SK-N-MC (cell line): ENCODE measurements around the gene HBS1L.

Source experiments
- DNase-seq: peaks from one replicate; pipeline ENCODE4 v3.0.0-alpha.2; 2011; ENCODE audit warnings: low read depth, low spot score
- H3K27ac ChIP-seq: fragments of 200-600 bp; sonication (generic); 2 replicates; pipeline ENCODE4 v1.5.1; 2016; ENCODE audit warnings: mixed run types
- H3K36me3 ChIP-seq: fragments of 200-600 bp; sonication (generic); 2 replicates; pipeline ENCODE4 v1.6.1; 2017; ENCODE audit warnings: antibody characterized with exemption, low read length, mixed read lengths; ENCODE audit not compliant: insufficient read depth
- H3K4me3 ChIP-seq: fragments of 200-600 bp; sonication (generic); 2 replicates; pipeline ENCODE4 v1.5.1; 2016
- H3K9ac ChIP-seq: fragments of 200-600 bp; sonication (generic); 2 replicates; pipeline ENCODE4 v1.8.0; 2017; ENCODE audit warnings: mixed run types, mixed read lengths; ENCODE audit not compliant: insufficient read length
- H3K9me3 ChIP-seq: fragments of 200-600 bp; sonication (generic); 2 replicates; pipeline ENCODE4 v1.6.1; 2017; ENCODE audit warnings: low read depth, mild to moderate bottlenecking, antibody characterized with exemption, low read length, moderate library complexity, mixed read lengths
- EZH2 ChIP-seq: fragments of 200-600 bp; sonication (generic); IDR thresholded peaks from one replicate; pipeline ENCODE4 v1.6.1; 2017; ENCODE audit warnings: antibody characterized with exemption
- FOXP2 ChIP-seq: optimal IDR thresholded peaks from 2 replicates; pipeline ENCODE3; 2011; ENCODE audit warnings: mild to moderate bottlenecking, moderate library complexity; ENCODE audit not compliant: insufficient read depth; ENCODE audit errors: extremely low read length, control extremely low read depth
- POLR2AphosphoS5 ChIP-seq: IDR thresholded peaks from 2 replicates; pipeline ENCODE4 v1.6.1; 2012; ENCODE audit warnings: mild to moderate bottlenecking, low read depth, low read length, borderline replicate concordance

The HBS1L gene

GRCh38 chr6:135008072-135008940 lies 46.3 kb downstream of the HBS1L start:
- Histone ChIP-seq H3K9me3 (no peaks in the 10 kb centered on the region), H3K27ac (no peak overlapping the region), H3K9ac (no peak overlapping the region), H3K36me3 (no peaks in the 10 kb centered on the region), H3K4me3 (no peak overlapping the region)
- TF ChIP-seq POLR2AphosphoS5 = no peak
- TF ChIP-seq EZH2 = no peak
- no peak for TF ChIP-seq FOXP2
- DNase-seq = no peak

- TF ChIP-seq FOXP2 (no peak), POLR2AphosphoS5 (no peak), EZH2 (no peak)
- no peaks in the 10 kb centered on the region for H3K9me3 ChIP-seq
- H3K9ac ChIP-seq = no peak overlapping the region
- no peak for DNase-seq
- H3K27ac ChIP-seq = no peak overlapping the region
- H3K4me3 ChIP-seq = no peak overlapping the region
- peaks cover 2% of the 10 kb centered on the region for H3K36me3 ChIP-seq
These were observed 48.2 kb downstream of the HBS1L start for GRCh38 chr6:135006386-135006914.

GRCh38 chr6:135004399-135004798 lies 50.2 kb downstream of the HBS1L start:
- no peak overlapping the region for H3K9ac ChIP-seq
- no peak for DNase-seq
- H3K4me3 ChIP-seq = no peak overlapping the region
- no peak overlapping the region for H3K27ac ChIP-seq
- peaks cover 11% of the 10 kb centered on the region for H3K36me3 ChIP-seq
- no peaks in the 10 kb centered on the region for H3K9me3 ChIP-seq
- TF ChIP-seq FOXP2 (no peak), POLR2AphosphoS5 (no peak), EZH2 (no peak)

- Histone ChIP-seq H3K9me3 (no peaks in the 10 kb centered on the region), H3K27ac (0 out of 2 replicates have a peak overlapping the region, but pooled peaks have one; percentile 46), H3K9ac (no peak overlapping the region), H3K36me3 (peaks cover 13% of the 10 kb centered on the region), H3K4me3 (no peak overlapping the region)
- DNase-seq = no peak
- no peak for TF ChIP-seq FOXP2
These were observed 51.5 kb downstream of the HBS1L start for GRCh38 chr6:135002974-135003703.

- no peaks in the 10 kb centered on the region for H3K9me3 ChIP-seq
- H3K4me3 ChIP-seq = no peak overlapping the region
- peaks cover 21% of the 10 kb centered on the region for H3K36me3 ChIP-seq
- H3K9ac ChIP-seq = no peak overlapping the region
- no peak overlapping the region for H3K27ac ChIP-seq
- TF ChIP-seq POLR2AphosphoS5 (no peak), FOXP2 (no peak), EZH2 (no peak)
- peak; percentile 28 for DNase-seq
These were observed 52.3 kb downstream of the HBS1L start for GRCh38 chr6:135002229-135002844.

- no peak overlapping the region for H3K4me3 ChIP-seq
- DNase-seq = no peak
- no peak overlapping the region for H3K27ac ChIP-seq
- H3K9ac ChIP-seq = no peak overlapping the region
- peaks cover 45% of the 10 kb centered on the region for H3K36me3 ChIP-seq
- no peak for TF ChIP-seq EZH2
- no peak for TF ChIP-seq FOXP2
- no peak for TF ChIP-seq POLR2AphosphoS5
- H3K9me3 ChIP-seq = no peaks in the 10 kb centered on the region
These were observed 55.5 kb downstream of the HBS1L start for GRCh38 chr6:134999107-134999506.

GRCh38 chr6:134997133-134997995 lies 57.3 kb downstream of the HBS1L start:
- H3K4me3 ChIP-seq = no peak overlapping the region

GRCh38 chr6:134995536-134995935 lies 59.1 kb downstream of the HBS1L start:
- no peak overlapping the region for H3K9ac ChIP-seq
- H3K36me3 ChIP-seq = peaks cover 55% of the 10 kb centered on the region
- H3K4me3 ChIP-seq = no peak overlapping the region
- no peaks in the 10 kb centered on the region for H3K9me3 ChIP-seq
- H3K27ac ChIP-seq = no peak overlapping the region
- no peak for TF ChIP-seq EZH2
- no peak for TF ChIP-seq POLR2AphosphoS5
- TF ChIP-seq FOXP2 = no peak
- DNase-seq = no peak

More at GRCh38 chr6:134997133-134997995, 57.3 kb downstream of the HBS1L start:
- Histone ChIP-seq H3K36me3 (peaks cover 59% of the 10 kb centered on the region), H3K9ac (no peak overlapping the region), H3K9me3 (no peaks in the 10 kb centered on the region), H3K27ac (no peak overlapping the region)
- TF ChIP-seq POLR2AphosphoS5 = no peak
- TF ChIP-seq EZH2 = no peak
- TF ChIP-seq FOXP2 = no peak
- no peak for DNase-seq
